Inferior parietal cortex (tissue), 1 donor: ENCODE data around the gene GTF3A.
A peak's percentile ranks its signal among the peaks of the same experiment; 100 is the strongest.
"Not testable (repeated sequence)": the region's sequence is repeated elsewhere in the genome, so short reads cannot be mapped to it uniquely, and the experiment has no call there.

Experiments used
- DNase-seq: peaks from one replicate; pipeline ENCODE4 v3.0.0-alpha.2; 2016; ENCODE audit errors: extremely low spot score

The GTF3A gene

DNA sequence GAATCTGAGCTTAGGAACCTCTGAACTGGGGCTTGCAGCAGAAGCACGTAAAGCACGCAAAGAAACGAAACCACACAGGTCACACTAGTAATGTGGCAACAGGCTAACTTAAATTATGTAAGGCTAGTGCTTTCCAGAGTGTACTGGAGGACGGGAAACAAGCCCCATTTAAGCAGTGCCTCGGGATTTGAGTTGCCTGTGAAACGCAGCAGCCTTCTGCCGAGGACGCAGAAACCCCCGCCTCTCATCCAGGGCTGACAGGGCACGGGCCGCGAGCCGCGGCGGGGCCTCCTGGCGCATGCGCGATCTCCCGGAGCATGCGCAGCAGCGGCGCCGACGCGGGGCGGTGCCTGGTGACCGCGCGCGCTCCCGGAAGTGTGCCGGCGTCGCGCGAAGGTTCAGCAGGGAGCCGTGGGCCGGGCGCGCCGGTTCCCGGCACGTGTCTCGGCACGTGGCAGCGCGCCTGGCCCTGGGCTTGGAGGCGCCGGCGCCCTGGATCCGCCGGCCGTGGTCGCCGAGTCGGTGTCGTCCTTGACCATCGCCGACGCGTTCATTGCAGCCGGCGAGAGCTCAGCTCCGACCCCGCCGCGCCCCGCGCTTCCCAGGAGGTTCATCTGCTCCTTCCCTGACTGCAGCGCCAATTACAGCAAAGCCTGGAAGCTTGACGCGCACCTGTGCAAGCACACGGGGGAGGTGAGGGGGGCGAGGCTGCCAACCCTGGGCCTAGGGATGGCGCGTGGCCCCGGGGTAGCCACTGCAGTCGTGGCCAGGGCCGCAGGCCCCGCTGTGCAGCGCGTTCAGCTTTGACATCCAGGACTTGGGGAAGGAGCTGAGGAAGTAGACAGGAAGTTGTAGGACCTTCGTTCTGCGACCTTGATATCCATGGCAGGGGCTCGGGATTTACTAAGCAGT lies at the start of gene GTF3A:
Gene GTF3A (plus strand): TSS at position 374 of the 912 bp plus-strand sequence.
- DNase-seq, result peak; percentile 85

DNA sequence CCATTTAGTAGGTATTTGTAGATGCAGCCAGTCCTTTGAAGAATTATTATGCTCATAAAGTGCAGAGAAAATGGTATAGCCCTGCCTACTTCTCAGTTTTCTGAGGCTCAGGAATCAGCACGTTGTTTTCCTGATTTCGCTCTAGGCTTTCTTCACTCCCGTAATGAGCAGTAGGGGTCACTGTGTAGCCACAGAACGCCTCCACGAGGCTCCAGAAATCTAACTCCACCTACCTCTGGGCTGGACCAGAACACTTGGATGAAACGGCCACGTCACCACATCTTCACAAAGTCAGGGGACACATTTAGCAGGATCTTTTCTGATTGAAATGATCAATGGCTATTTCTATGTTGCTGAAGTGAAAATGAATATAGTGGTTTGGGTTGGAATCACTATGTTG lies 49.8 kb upstream of the GTF3A start:
- peak; percentile 82 for DNase-seq

DNA sequence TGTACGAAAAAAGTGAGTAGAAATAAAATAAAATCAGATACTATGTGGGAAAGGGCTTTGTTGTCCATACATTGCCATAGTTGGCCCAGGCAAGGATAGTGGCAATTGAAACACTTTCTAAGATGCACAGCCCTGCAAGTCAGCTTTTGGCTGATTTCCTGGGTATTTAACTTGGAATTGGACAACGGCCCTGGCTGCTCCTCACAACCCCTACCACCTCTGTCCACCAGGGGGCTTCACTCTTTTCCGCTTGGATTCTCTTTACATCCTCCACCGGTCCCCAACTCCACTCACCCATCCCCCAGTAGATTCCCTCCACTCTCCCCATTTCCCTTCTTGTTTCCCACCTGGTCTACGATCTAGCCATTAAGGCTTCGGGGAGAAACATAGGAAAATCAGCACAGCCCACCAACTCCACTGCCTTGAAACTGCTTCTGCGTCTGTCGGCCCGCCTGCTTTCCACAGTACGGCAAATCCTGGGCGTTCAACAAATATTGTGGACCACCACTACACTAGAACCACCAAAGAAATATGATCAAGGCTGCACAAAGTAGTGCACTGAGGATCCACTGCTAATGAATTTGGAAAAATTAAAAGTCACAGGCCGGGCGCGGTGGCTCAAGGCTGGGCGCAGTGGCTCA lies 48.6 kb upstream of the GTF3A start:
- DNase-seq, result peak; percentile 34

DNA sequence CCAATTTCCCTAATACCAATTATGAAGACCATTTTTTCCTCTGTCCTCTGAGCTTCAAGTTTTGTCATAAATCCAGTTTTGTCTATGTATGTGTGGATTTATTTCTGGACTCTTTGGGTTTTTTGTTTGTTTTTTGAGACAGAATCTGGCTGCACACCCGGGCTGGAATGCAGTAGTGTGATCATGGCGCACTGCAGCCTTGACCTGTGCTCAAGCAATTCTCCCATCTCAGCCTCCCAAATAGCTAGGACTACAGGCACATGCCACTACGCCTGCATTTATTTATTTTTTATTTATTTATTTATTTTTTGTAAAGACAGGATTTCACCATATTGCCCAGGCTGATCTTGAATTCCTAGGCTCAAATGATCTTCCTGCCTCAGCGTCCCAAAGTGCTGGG lies 45.3 kb upstream of the GTF3A start:
- no peak for DNase-seq

DNA sequence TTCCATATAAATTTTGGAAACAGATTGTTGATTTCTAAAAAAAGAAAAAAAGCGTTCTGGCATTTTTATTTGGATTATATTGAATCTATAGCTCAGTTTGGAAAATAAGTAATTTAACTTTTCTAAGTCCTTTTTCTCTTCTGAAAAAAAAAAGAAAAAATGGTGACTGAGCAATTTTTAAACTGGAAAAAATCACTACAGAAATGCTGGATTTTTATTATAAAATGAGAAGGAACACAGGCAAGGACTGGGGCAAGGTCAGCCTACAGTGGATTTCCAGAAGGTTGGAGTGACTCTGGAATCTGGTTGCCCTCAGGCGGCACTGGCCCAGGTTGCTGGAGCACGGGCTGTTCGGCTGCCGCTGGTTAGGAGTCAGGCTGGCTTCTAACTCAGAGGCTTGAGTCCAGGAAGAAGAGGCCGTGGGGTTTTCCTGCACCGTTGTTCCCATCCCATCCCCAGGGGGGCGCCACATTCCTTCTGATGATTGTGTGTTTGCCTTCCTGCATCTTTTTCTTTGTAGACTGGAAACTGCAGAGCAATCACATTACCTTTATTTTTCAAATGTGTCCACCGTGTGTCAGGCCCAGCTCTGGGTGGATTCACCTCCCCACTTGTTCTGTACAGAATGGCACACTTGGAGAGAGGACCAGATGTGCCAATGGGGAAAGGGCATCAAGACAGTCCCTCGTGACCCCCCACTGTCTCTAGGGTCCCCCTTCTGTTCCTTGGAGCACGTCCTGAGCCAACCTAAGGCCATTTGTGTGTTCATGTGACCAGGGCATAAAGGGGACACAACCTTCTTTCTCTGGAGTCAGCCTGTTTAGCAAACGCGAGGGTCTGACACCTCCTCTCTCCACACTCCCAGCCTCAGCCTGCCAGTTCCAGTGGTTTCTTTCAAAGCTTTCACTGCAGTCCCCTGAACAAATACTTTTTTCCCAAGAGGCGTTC lies 44.5 kb upstream of the GTF3A start:
- DNase-seq, result peak; percentile 68

DNA sequence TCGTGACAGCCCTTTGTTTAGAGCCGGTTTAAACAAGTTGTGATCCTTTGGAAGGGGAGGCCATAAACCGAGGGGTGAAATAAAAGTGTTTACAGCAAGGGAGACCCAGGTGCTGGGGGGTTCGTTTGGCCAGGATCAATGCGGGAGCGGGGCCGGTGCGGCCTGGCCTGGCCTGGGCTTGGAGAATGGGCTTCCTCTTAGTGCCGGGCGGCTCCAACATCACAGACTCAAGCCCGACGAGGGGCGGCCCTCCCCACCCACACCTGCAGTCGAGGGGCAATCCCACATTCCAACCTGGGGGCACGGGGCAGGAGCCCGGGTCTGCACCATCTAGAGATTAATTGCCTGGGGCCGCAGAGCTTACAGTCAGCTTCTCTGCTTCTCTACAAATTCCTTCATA lies 42.8 kb upstream of the GTF3A start:
- DNase-seq, result no peak

DNA sequence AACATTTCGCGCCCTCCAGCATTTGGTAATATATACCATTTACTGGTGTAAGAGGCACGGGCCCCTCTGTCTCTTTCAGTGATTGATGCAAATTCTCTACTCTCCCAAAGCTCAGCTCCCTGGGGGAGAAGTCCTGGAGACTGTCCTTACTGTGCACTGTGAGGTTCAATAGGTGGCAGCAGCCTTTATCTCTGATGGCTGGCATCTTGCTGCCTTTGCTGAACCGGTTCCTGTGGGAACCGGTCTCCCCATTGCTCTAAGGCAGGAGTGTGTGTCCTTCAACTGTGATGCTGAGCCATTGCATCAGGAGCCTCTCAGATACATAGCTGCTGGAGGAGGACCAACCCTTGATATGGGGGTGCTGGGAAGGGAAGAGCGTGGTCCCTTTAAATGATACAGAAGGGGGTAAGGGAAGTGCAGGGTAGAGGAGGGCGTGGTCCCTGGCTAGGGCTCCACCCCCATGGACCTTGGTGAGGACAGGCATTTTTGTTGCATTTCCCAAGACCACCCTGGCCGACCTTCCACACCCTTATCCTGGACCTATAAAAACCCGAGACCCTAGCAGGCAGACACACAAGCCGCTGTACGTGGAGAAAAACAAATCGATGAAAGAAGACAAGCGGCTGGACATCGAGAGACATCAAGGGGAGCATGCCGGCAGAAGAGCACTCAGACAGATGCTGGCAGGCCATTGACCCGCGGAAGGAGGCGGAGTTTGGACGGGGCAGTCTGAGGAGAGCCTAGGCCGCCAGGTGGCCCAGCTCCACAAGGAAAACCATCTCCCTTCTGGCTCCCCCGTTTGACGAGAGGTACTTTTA lies 41.1 kb upstream of the GTF3A start:
- no peak for DNase-seq

DNA sequence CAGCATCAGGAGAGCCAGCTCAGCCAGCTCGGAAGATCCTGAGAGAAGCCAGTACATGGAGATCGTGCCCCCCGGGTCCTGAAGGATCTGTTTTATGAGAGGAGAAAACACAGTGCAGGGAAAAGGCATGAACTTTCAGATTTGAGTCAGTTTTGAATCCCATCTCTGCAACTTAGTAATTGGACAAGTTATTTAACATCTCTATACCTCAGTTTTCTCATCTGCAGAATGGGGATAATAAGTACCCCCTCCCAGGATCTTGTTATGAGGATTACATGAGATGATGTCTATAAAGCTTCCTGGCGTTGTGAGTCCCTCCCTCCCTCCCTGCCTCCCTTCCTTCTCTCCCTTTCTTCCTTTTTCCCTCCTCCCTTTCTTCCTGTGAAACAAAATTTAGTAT lies 40.1 kb upstream of the GTF3A start:
- DNase-seq, result no peak

DNA sequence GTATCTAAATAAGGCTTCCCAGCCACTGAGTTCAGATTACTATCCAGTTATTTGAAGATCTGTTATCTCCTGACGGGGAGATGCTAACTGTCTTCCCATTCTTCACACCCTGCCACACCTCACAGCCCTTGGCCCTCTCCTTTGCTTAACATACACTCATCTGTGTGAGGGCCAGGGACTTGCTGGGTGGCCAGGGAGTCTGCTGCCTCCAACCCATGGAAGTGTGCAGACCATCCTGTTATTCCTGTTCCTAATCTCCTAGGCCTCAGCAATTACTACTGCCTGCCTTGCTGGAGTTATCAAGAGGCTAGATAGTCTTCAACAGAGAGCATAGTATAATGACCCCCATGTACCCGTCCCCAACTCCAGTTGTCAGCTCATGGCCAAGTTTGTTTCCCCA lies 36.2 kb upstream of the GTF3A start:
- DNase-seq, result no peak

DNA sequence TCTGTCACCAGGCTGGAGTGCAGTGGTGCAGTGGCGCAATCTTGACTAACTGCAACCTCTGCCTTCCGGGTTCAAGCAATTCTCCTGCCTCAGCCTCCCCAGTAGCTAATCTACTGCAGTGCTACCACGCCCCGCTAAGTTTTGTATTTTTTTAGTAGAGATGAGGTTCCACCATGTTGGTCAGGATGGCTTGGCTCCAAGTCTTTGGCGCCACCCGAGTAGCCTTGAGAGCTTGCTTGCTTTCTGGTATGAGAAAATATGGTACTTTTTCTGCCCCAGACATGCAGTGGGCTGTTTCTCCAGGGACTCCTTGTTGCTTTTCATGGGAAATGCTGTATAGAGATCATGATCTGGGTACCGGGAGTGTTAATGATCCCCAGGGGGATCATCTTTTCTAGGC lies 34.5 kb upstream of the GTF3A start:
- no peak for DNase-seq

DNA sequence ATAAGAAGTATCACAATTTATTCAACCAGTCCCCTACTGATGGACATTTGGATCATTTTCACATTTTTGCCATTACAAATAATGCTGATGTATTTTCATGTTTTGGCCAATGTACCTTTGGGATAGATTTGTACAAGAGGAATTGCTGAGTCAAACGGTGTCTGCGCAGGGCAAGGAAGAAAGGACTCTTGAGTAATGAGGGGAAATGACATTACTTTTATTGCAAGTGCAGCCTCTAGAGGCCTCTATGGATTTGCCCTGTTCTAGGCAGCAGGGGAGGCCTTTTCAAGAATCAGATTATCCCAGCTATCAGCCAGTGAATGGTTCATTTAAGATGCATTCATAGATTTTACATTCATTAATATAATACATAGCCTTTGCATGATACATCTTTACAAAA lies 32.9 kb upstream of the GTF3A start:
- no peak for DNase-seq

DNA sequence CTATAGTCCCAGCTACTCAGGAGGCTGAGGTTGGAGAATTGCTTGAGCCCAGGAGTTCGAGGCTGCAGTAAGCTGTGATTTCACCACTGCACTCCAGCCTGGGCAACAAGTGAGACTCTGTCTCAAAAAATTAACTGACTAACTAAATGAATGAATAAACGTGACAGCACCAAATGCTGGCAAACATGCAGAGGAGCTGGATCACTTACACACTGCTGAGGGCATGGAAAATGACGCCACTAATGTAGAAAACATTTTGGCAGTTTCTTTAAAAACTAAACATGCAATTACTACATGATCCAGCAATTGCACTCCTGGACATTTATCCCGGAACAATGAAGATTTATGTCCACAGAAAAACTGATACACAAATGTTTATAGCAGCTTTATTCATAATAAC lies 31.3 kb upstream of the GTF3A start:
- DNase-seq, result no peak

DNA sequence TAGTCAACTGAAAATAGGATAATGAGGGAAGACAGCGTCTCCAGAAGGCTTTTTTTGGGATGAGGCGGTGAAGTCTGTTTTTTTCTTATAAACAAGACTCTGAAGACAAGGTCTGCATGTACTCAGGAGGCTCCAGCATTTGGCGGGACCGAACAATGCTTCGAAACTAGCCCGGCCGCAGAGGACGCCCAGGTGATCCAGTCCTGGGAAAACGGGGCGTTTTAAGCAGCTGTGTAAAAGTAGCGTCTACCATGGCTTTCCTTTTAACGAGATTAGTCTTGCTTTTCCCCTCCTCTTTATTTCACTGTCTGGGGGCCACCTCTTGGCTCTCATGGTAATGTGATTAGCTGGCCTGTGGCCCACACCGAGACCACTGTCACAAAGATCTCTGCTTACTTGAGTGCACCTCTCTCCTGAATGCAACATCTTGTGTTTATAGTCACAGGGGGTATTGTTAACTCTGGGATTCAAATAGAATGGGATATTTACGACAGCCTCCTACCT lies 29.4 kb upstream of the GTF3A start:
- DNase-seq, result no peak

DNA sequence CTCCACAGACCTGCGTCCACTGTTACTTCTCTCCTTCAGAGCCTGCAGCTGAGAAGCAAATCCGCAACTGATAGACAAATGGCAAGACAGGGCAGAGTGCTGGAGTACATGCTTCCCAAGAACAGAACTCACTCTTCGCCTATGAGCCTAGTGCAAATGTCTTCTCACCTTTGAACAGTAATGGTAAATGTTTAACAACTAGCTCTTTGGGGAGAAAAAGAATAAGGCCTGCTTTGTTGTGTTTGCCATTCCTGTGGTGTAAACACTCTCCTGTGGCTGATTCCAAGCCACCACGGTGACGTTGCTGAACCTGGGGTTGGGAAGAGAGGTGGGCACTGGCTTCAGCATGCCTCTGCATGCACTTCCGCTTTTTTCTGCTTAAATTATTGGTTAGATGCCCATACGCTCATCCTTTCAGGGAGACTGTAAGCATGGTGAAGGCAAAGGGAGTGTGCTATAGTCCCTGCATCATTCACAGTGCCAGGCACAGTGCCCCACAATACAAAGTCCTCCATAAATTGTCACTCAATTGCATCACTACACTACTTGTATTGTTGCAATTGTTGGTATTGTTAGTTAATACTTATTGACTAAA lies 28.1 kb upstream of the GTF3A start:
- DNase-seq, result no peak

DNA sequence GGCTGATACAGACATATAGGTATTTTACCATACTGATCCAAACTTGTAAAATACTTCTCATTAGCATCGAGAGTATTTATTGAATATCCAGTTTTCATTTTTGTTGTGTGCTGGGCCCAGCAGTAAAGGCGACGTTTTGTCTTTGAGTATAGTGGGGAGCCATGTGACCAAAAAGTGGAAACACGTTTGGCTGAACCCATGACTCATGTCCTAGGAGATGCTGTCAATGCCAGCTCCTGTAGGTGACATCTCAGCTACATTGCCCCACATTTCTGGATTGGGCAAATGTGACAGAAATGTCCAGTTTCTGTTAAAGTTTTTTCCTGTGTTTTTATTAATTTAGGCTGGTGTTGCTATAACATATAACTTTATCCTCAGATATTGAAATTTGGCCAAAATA lies 26.1 kb upstream of the GTF3A start:
- no peak for DNase-seq

DNA sequence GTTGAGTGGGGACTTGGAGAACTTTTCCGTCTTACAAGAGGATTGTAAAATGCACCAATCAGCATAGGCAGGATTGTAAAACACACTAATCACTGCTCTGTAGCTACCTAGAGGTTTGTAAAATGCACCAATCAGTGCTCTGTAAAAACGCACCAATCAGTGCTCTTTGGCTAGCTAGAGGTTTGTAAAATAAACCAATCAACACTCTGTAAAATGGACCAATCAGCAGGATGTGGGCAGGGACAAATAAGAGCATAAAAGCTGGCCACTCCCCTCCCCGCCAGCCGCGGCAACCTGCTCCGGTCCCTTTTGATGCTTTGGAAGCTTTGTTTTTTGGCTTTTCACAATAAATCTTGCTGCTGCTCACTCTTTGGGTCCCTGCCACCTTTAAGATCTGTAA lies 24.0 kb upstream of the GTF3A start:
- DNase-seq, result not testable (repeated sequence)

DNA sequence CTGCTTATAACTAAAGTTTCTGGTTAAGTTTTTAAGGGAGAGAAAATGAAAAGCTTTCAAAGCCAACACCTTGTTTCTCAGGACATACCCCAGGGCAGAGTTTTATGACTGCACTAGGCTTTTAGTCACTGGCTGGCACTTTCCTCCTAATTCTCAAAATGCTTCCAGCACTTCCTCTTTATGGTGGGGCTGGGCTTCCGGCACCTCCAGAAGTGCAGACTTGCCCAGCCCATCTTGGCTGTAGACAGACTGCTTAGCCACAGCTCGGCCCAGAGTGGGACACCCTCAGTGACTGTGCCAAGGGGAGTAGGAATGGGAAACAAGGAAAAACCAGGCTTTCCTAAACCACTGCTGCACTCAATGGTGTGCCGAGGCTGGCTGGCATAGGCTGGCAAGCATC lies 23.2 kb upstream of the GTF3A start:
- no peak for DNase-seq

DNA sequence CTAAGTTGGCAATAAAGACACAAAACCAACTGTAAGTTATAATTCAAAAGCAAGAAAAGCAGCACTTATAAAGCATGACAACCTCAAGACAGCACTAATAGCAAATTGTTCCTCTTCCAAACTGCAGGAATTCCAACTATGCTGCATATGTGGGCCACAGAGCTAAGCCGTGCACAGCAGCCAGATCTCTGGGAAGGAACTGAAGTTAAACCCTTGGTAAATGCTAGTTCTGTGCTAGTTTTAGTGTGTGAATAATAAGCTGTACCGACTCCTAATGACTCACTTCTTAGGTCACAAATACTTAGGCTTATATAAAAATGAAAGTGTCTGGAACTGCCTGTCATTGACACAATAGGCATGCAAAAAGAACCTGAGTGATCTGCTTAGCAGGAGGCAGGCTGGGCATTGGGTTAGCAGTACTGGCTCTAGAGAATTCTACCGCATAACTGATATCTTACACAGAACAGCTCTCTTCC lies 21.2 kb upstream of the GTF3A start:
- DNase-seq, result no peak

DNA sequence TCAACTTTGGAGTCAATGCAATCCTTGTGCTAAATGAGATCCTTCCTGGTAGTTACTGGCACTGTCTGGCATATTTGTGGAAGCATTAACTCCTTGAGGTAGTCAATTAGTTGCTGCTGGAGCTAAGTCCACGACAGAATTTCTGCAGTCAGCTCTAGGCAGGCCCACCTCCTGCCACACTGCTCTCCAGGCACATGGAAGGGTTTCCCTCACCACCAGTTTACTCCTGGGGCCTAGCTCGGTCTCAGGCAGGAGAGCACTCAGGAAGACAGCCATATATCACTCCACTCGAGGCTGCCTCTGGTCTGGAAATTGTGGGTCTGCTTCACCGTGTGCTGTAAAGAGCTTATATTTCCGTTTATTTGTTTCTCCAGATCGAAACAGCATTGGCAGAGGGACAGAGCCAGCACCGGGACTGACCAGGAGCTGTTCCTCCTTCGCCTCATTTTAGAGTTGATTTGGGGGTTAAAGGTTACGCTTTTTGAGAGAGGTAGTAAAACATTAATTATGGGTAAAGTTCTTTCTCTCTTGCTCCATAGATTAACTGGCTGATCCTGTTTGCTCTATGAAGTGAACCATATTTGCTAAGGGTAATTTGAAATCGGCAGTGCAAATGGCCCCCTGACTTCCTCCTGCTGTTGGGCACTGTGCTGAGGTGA lies 20.6 kb upstream of the GTF3A start:
- DNase-seq, result no peak

DNA sequence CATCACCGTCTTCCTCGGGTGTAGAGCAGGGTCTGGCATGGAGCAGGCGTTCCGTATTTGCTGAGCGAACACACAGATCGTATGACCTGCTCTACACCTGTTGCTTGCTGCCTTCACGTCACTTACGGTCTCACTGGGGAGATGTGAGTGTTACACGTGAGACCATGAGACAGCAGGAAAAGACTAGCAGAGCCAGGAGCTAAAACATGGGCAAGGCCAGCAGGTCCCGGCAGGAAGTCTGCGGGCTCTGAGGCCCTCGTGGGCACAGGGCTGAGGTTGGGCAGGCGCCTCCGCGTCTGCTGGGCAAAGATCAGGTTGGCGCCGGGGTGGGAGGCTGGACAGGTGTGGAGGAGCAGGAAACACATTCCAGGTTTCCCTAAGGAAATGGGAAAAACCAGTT lies 19.7 kb upstream of the GTF3A start:
- DNase-seq, result no peak
